ENCODE data around the gene CASZ1.

Gene CASZ1

GRCh38 chr1:10733474-10734366 is 62.7 kb downstream of the CASZ1 start:
- H3K4me3 ChIP-seq (ENCODE audit: low read depth, low read length): no peak overlapping the region

- no peak overlapping the region for H3K4me3 ChIP-seq (ENCODE audit: low read depth, low read length)
Observed at GRCh38 chr1:10730985-10731384, 65.5 kb downstream of the CASZ1 start.

GRCh38 chr1:10728595-10729410 is 67.6 kb downstream of the CASZ1 start:
- no peak overlapping the region for H3K4me3 ChIP-seq (ENCODE audit: low read depth, low read length)

- no peak overlapping the region for H3K4me3 ChIP-seq (ENCODE audit: low read depth, low read length)
Observed at GRCh38 chr1:10727751-10728232, 68.7 kb downstream of the CASZ1 start.

- no peak overlapping the region for H3K4me3 ChIP-seq (ENCODE audit: low read depth, low read length)
Observed at GRCh38 chr1:10726355-10726754, 70.1 kb downstream of the CASZ1 start.

GRCh38 chr1:10724948-10725847 is 71.2 kb downstream of the CASZ1 start:
- H3K4me3 ChIP-seq (ENCODE audit: low read depth, low read length): no peak overlapping the region

GRCh38 chr1:10724511-10724910 is 71.9 kb downstream of the CASZ1 start:
- H3K4me3 ChIP-seq (ENCODE audit: low read depth, low read length): no peak overlapping the region

GRCh38 chr1:10724052-10724494 is 72.4 kb downstream of the CASZ1 start:
- no peak overlapping the region for H3K4me3 ChIP-seq (ENCODE audit: low read depth, low read length)

GRCh38 chr1:10723317-10723716 is 73.1 kb downstream of the CASZ1 start:
- H3K4me3 ChIP-seq (ENCODE audit: low read depth, low read length): no peak overlapping the region

- no peak overlapping the region for H3K4me3 ChIP-seq (ENCODE audit: low read depth, low read length)
Observed at GRCh38 chr1:10722803-10723202, 73.6 kb downstream of the CASZ1 start.

- H3K4me3 ChIP-seq (ENCODE audit: low read depth, low read length): no peak overlapping the region
Observed at GRCh38 chr1:10721381-10722321, 74.8 kb downstream of the CASZ1 start.

GRCh38 chr1:10720635-10721034 is 75.8 kb downstream of the CASZ1 start:
- H3K4me3 ChIP-seq (ENCODE audit: low read depth, low read length): no peak overlapping the region

GRCh38 chr1:10718083-10718415 is 78.4 kb downstream of the CASZ1 start:
- H3K4me3 ChIP-seq (ENCODE audit: low read depth, low read length): no peak overlapping the region

- H3K4me3 ChIP-seq (ENCODE audit: low read depth, low read length): no peak overlapping the region
Observed at GRCh38 chr1:10717296-10718082, 79.0 kb downstream of the CASZ1 start.

GRCh38 chr1:10716840-10717239 is 79.6 kb downstream of the CASZ1 start:
- H3K4me3 ChIP-seq (ENCODE audit: low read depth, low read length): no peak overlapping the region

GRCh38 chr1:10714337-10715114 is 81.9 kb downstream of the CASZ1 start:
- H3K4me3 ChIP-seq (ENCODE audit: low read depth, low read length): no peak overlapping the region

GRCh38 chr1:10713614-10714013 is 82.8 kb downstream of the CASZ1 start:
- H3K4me3 ChIP-seq (ENCODE audit: low read depth, low read length): no peak overlapping the region

Data from iPS-11a (cell line).